ENCODE results near the gene NFYB.
A peak's percentile ranks its signal among the peaks of the same experiment; 100 is the strongest.

Gene NFYB

GRCh38 chr12:104172570-104172947 is 34.5 kb upstream of the NFYB start:
- Histone ChIP-seq H2BK120ac (ENCODE audit: low read depth, low read length) (no peak overlapping the region), H2BK15ac (ENCODE audit: low read depth, poor library complexity, severe bottlenecking) (peak overlapping the region; percentile 80), H2AK5ac (ENCODE audit: low read length, severe bottlenecking) (no peak overlapping the region), H3K23ac (ENCODE audit: low read length in 2 of 2) (no peak overlapping the region), H3K9me3 (ENCODE audit: control insufficient read depth, low read length) (no peaks in the 10 kb centered on the region), H3K79me1 (replicated peaks; ENCODE audit: low read length, poor library complexity, severe bottlenecking) (no peaks in the 10 kb centered on the region), H3K9ac (ENCODE audit: low read length) (no peak overlapping the region), H3K4me2 (ENCODE audit: low read length, poor library complexity, severe bottlenecking) (no peak overlapping the region), H3K14ac (ENCODE audit: low read length in 2 of 2) (no peak overlapping the region), H2BK12ac (ENCODE audit: low read length in 2 of 2) (no peak overlapping the region), H3K27ac (ENCODE audit: low read length, poor library complexity, severe bottlenecking) (no peak overlapping the region), H3K18ac (ENCODE audit: low read depth in 1 of 2, low read length in 2 of 2) (no peak overlapping the region), H2AFZ (ENCODE audit: low read depth, low read length) (no peak overlapping the region), H3K4ac (ENCODE audit: low read depth in 1 of 2, low read length in 2 of 2) (no peak overlapping the region), H3K4me3 (ENCODE audit: insufficient read depth in 1 of 2, low read depth in 1 of 2, low read length in 2 of 2) (no peak overlapping the region), H4K8ac (ENCODE audit: low read length) (no peak overlapping the region), H2BK5ac (ENCODE audit: low read depth, low read length, poor library complexity, severe bottlenecking) (no peak overlapping the region), H3K4me1 (ENCODE audit: control insufficient read depth, insufficient read depth, low read depth, low read length) (no peaks in the 10 kb centered on the region), H3K27me3 (ENCODE audit: control insufficient read depth in 1 of 2, insufficient read depth in 1 of 2, low read length in 2 of 2) (no peaks in the 10 kb centered on the region), H4K91ac (ENCODE audit: low read length) (peak overlapping the region; percentile 93), H3K36me3 (ENCODE audit: control insufficient read depth in 1 of 2, insufficient read depth in 2 of 2, low read depth in 1 of 2, low read length in 2 of 2) (no peaks in the 10 kb centered on the region)
- no peak for DNase-seq
- 92% methylated on average over 6 of the region's 6 CpGs for WGBS

DNA sequence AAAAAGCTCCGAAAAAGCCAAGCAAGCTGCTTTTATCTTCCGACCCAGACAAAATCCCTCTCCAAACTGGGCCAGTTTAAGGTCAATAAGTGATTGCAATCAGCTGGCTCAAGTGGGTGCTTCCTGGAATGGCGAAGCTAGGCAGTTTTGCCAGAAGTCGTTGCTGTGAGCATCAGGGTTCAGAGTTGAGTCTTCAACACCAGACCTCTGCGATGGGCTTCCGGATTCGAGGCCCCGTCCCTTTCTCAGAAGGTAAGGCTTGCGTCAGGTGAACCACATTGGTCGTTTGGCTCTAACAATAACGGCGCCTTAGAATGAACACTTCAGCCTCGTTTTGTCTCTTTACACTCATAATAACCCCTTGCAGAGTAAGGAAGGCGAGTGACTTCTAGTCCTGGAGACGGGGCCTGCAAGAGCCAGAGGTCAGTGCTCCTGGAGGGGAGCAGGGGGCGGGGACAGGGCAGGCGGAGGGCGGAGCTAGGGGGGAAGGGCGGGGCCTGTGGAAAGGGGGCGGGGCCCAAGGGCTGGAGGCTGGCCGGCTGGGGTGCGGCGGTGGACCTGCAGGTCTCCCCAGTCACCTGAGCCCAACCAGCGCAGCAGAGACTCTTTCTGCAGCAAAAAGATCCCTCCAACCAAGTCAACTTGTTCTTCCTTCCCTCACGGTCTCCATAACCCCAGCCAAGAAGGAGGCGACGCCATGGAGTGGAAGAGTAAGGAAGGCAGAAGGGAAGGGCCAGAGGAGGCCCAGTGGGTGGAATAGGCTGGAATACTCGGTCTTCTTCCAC is 34.0 kb upstream of the NFYB start:
- Histone ChIP-seq H4K8ac (ENCODE audit: low read length) (no peak overlapping the region), H3K18ac (ENCODE audit: low read depth in 1 of 2, low read length in 2 of 2) (no peak overlapping the region), H3K4me1 (ENCODE audit: control insufficient read depth, insufficient read depth, low read depth, low read length) (no peaks in the 10 kb centered on the region), H4K91ac (ENCODE audit: low read length) (peak overlapping the region; percentile 93), H3K4me2 (ENCODE audit: low read length, poor library complexity, severe bottlenecking) (no peak overlapping the region), H2BK5ac (ENCODE audit: low read depth, low read length, poor library complexity, severe bottlenecking) (no peak overlapping the region), H2BK12ac (ENCODE audit: low read length in 2 of 2) (no peak overlapping the region), H3K23ac (ENCODE audit: low read length in 2 of 2) (no peak overlapping the region), H2AK5ac (ENCODE audit: low read length, severe bottlenecking) (no peak overlapping the region), H3K4ac (ENCODE audit: low read depth in 1 of 2, low read length in 2 of 2) (no peak overlapping the region), H3K27ac (ENCODE audit: low read length, poor library complexity, severe bottlenecking) (no peak overlapping the region), H2BK15ac (ENCODE audit: low read depth, poor library complexity, severe bottlenecking) (no peak overlapping the region), H3K79me1 (replicated peaks; ENCODE audit: low read length, poor library complexity, severe bottlenecking) (no peaks in the 10 kb centered on the region), H3K36me3 (ENCODE audit: control insufficient read depth in 1 of 2, insufficient read depth in 2 of 2, low read depth in 1 of 2, low read length in 2 of 2) (no peaks in the 10 kb centered on the region), H3K9me3 (ENCODE audit: control insufficient read depth, low read length) (no peaks in the 10 kb centered on the region), H3K27me3 (ENCODE audit: control insufficient read depth in 1 of 2, insufficient read depth in 1 of 2, low read length in 2 of 2) (no peaks in the 10 kb centered on the region), H2AFZ (ENCODE audit: low read depth, low read length) (no peak overlapping the region), H2BK120ac (ENCODE audit: low read depth, low read length) (peak overlapping the region; percentile 7), H3K14ac (ENCODE audit: low read length in 2 of 2) (no peak overlapping the region), H3K4me3 (ENCODE audit: insufficient read depth in 1 of 2, low read depth in 1 of 2, low read length in 2 of 2) (no peak overlapping the region), H3K9ac (ENCODE audit: low read length) (no peak overlapping the region)
- DNase-seq, result peak; percentile 40
- WGBS, result 66% methylated on average over 22 of the region's 28 CpGs

DNA sequence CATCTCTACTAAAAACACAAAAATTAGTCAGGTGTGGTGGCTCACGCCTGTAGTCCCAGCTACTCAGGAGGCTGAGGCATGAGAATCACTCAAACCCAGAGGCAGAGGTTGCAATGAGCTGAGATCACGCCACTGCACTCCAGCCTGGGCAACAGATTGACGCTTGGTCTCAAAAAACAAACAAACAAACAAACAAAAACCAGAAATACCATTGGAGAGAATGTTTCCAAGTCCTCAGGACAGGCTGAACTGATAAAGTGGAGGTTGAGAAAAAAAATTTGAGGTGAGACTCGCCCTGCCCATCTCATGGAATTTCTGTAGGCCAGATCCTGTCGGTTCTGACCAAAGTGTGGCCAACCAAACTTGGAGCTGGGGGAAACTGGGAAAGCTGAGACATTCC is 30.6 kb upstream of the NFYB start:
- Histone ChIP-seq H3K4me2 (ENCODE audit: low read length, poor library complexity, severe bottlenecking) (no peak overlapping the region), H3K9me3 (ENCODE audit: control insufficient read depth, low read length) (no peaks in the 10 kb centered on the region), H3K36me3 (ENCODE audit: control insufficient read depth in 1 of 2, insufficient read depth in 2 of 2, low read depth in 1 of 2, low read length in 2 of 2) (no peaks in the 10 kb centered on the region), H2BK12ac (ENCODE audit: low read length in 2 of 2) (no peak overlapping the region), H3K4me1 (ENCODE audit: control insufficient read depth, insufficient read depth, low read depth, low read length) (no peaks in the 10 kb centered on the region), H2BK120ac (ENCODE audit: low read depth, low read length) (no peak overlapping the region), H2AK5ac (ENCODE audit: low read length, severe bottlenecking) (no peak overlapping the region), H2BK5ac (ENCODE audit: low read depth, low read length, poor library complexity, severe bottlenecking) (no peak overlapping the region), H4K8ac (ENCODE audit: low read length) (no peak overlapping the region), H3K4ac (ENCODE audit: low read depth in 1 of 2, low read length in 2 of 2) (no peak overlapping the region), H3K23ac (ENCODE audit: low read length in 2 of 2) (no peak overlapping the region), H3K27me3 (ENCODE audit: control insufficient read depth in 1 of 2, insufficient read depth in 1 of 2, low read length in 2 of 2) (peaks cover 0 to 6% of the 10 kb centered on the region in 2 experiments), H4K91ac (ENCODE audit: low read length) (no peak overlapping the region), H3K14ac (ENCODE audit: low read length in 2 of 2) (no peak overlapping the region), H3K4me3 (ENCODE audit: insufficient read depth in 1 of 2, low read depth in 1 of 2, low read length in 2 of 2) (no peak overlapping the region), H3K27ac (ENCODE audit: low read length, poor library complexity, severe bottlenecking) (no peak overlapping the region), H3K9ac (ENCODE audit: low read length) (no peak overlapping the region), H2AFZ (ENCODE audit: low read depth, low read length) (no peak overlapping the region), H3K18ac (ENCODE audit: low read depth in 1 of 2, low read length in 2 of 2) (no peak overlapping the region), H3K79me1 (replicated peaks; ENCODE audit: low read length, poor library complexity, severe bottlenecking) (no peaks in the 10 kb centered on the region), H2BK15ac (ENCODE audit: low read depth, poor library complexity, severe bottlenecking) (no peak overlapping the region)
- no peak for DNase-seq
- WGBS, result 87% methylated on average over 3 of the region's 5 CpGs

- Histone ChIP-seq H2BK5ac (ENCODE audit: low read depth, low read length, poor library complexity, severe bottlenecking) (no peak overlapping the region), H3K14ac (ENCODE audit: low read length in 2 of 2) (no peak overlapping the region), H3K18ac (ENCODE audit: low read depth in 1 of 2, low read length in 2 of 2) (no peak overlapping the region), H3K9me3 (ENCODE audit: control insufficient read depth, low read length) (no peaks in the 10 kb centered on the region), H3K4me1 (ENCODE audit: control insufficient read depth, insufficient read depth, low read depth, low read length) (no peaks in the 10 kb centered on the region), H3K27me3 (ENCODE audit: control insufficient read depth in 1 of 2, insufficient read depth in 1 of 2, low read length in 2 of 2) (peaks cover 0 to 6% of the 10 kb centered on the region in 2 experiments), H2BK120ac (ENCODE audit: low read depth, low read length) (no peak overlapping the region), H3K4me3 (ENCODE audit: insufficient read depth in 1 of 2, low read depth in 1 of 2, low read length in 2 of 2) (no peak overlapping the region), H2BK12ac (ENCODE audit: low read length in 2 of 2) (no peak overlapping the region), H3K27ac (ENCODE audit: low read length, poor library complexity, severe bottlenecking) (no peak overlapping the region), H2AFZ (ENCODE audit: low read depth, low read length) (no peak overlapping the region), H3K36me3 (ENCODE audit: control insufficient read depth in 1 of 2, insufficient read depth in 2 of 2, low read depth in 1 of 2, low read length in 2 of 2) (no peaks in the 10 kb centered on the region), H4K8ac (ENCODE audit: low read length) (no peak overlapping the region), H2AK5ac (ENCODE audit: low read length, severe bottlenecking) (no peak overlapping the region), H3K4ac (ENCODE audit: low read depth in 1 of 2, low read length in 2 of 2) (no peak overlapping the region), H3K79me1 (replicated peaks; ENCODE audit: low read length, poor library complexity, severe bottlenecking) (no peaks in the 10 kb centered on the region), H3K23ac (ENCODE audit: low read length in 2 of 2) (no peak overlapping the region), H4K91ac (ENCODE audit: low read length) (no peak overlapping the region), H3K9ac (ENCODE audit: low read length) (no peak overlapping the region), H2BK15ac (ENCODE audit: low read depth, poor library complexity, severe bottlenecking) (no peak overlapping the region), H3K4me2 (ENCODE audit: low read length, poor library complexity, severe bottlenecking) (no peak overlapping the region)
- 89% methylated on average over 3 of the region's 5 CpGs for WGBS
- DNase-seq, result no peak
These were observed 29.8 kb upstream of the NFYB start for GRCh38 chr12:104167519-104168458.
